GM12878 (cell line): Measurements from ENCODE around the gene SPA17. TPM values are rescaled to one million over a fixed set of nuclear protein-coding genes. Genes with fewer than 3 reads are reported as not detected.

ENCODE experiments used
- BMI1 ChIP-seq: fragments of 450-650 bp; IDR thresholded peaks from 2 replicates; pipeline ENCODE4 v1.6.1; 2016; ENCODE audit warnings: mild to moderate bottlenecking, moderate library complexity, borderline replicate concordance
- BRCA1 ChIP-seq: IDR thresholded peaks from 2 replicates; pipeline ENCODE4 v1.6.1; 2011; ENCODE audit warnings: low read depth, low read length, improper control_type of control experiment
- CBX3 ChIP-seq: fragments of 200-600 bp; sonication (generic); IDR thresholded peaks from 2 replicates; pipeline ENCODE4 v1.6.1; 2016; ENCODE audit warnings: low read depth, borderline replicate concordance
- CBX5 ChIP-seq: sonication (generic); IDR thresholded peaks from 2 replicates; pipeline ENCODE4 v1.6.1; 2016; ENCODE audit warnings: low read depth, moderate library complexity, mild to moderate bottlenecking, inconsistent platforms
- EP300 ChIP-seq, 2 experiments: fragments of 150-350 bp in 1 of 2; IDR thresholded peaks; 2 replicates each; pipeline ENCODE4 v1.6.1; 2011 to 2012; ENCODE audit warnings: low read depth in 2 of 2, low read length in 2 of 2, borderline replicate concordance in 1 of 2, improper control_type of control experiment in 1 of 2, inconsistent platforms in 1 of 2; ENCODE audit not compliant: control insufficient read depth in 1 of 2
- ETV6 ChIP-seq, 2 experiments: fragments of 450-650 bp in 1 of 2; IDR thresholded peaks in 1 of 2; conservative IDR thresholded peaks in 1 of 2; 2 replicates each; pipeline ENCODE4 v1.6.1; 2014; ENCODE audit warnings: antibody characterized with exemption in 1 of 2, borderline replicate concordance in 1 of 2, low read depth in 1 of 2, mild to moderate bottlenecking in 1 of 2, moderate library complexity in 1 of 2
- FOXM1 ChIP-seq: IDR thresholded peaks from 2 replicates; pipeline ENCODE4 v1.6.1; 2012; ENCODE audit warnings: low read depth, mild to moderate bottlenecking, inconsistent platforms, low read length, moderate library complexity
- POLR2A ChIP-seq: IDR thresholded peaks from 2 replicates; pipeline ENCODE4 v1.6.1; 2011; ENCODE audit warnings: low read depth, mild to moderate bottlenecking, low read length
- POLR2AphosphoS5 ChIP-seq: IDR thresholded peaks from 2 replicates; pipeline ENCODE4 v1.6.1; 2011; ENCODE audit warnings: mild to moderate bottlenecking, low read length, inconsistent platforms
- RUNX3 ChIP-seq: IDR thresholded peaks from 2 replicates; pipeline ENCODE4 v1.6.1; 2012; ENCODE audit warnings: low read length, inconsistent platforms
- SPI1 ChIP-seq: IDR thresholded peaks from 2 replicates; pipeline ENCODE4 v1.6.1; 2011; ENCODE audit warnings: low read depth, mild to moderate bottlenecking, low read length, moderate library complexity, borderline replicate concordance; ENCODE audit not compliant: insufficient read depth
- ZNF384 ChIP-seq: IDR thresholded peaks from 2 replicates; pipeline ENCODE4 v1.6.1; 2012; ENCODE audit warnings: low read depth, mild to moderate bottlenecking, low read length, improper control_type of control experiment, borderline replicate concordance
- polyA plus RNA-seq, 11 experiments: library from polyadenylated mRNA; depleted of rRNA in 4 of 11; unstranded in 6 of 11; stranded (reverse) in 5 of 11; fragments of >200 nt; fragmentation: Nextera tagmentation in 4 of 11; fragmentation: Illumina TruSeq in 1 of 11; extraction: Ambion mirVana in 4 of 11; extraction: Trizol in 1 of 11; gene quantifications; 1 replicate in 1 of 11; 2 replicates in 10 of 11; pipeline versions ENCODE4 v1.2.1 to v1.2.3, GENCODE V29; 2011 to 2016; ENCODE audit warnings: inconsistent platforms in 2 of 11, missing spikeins in 2 of 11, low read depth in 1 of 11
- total RNA-seq, 4 experiments: library from RNA; depleted of rRNA in 3 of 4; stranded (reverse); fragments of >200 nt in 3 of 4; fragmentation: Illumina TruSeq in 1 of 4; extraction: Trizol in 1 of 4; gene quantifications; 2 replicates each; pipeline versions ENCODE4 v1.2.1 to v1.2.3, GENCODE V29; 2013 to 2021
- TF ChIP-seq, protein P1 (sequence below): IDR thresholded peaks from 2 replicates; pipeline ENCODE4 v1.6.1; 2012; ENCODE audit warnings: low read depth, low read length, improper control_type of control experiment
- TF ChIP-seq, protein P2 (sequence below): fragments of 150-350 bp; IDR thresholded peaks from 2 replicates; pipeline ENCODE4 v1.6.1; 2016; ENCODE audit warnings: low read depth, low read length
- TF ChIP-seq, protein P3 (sequence below): fragments of 450-650 bp; conservative IDR thresholded peaks from 2 replicates; pipeline ENCODE4 v1.6.1; 2017; ENCODE audit warnings: mild to moderate bottlenecking, moderate library complexity
- TF ChIP-seq, protein P4 (sequence below): fragments of 450-650 bp; IDR thresholded peaks from 2 replicates; pipeline ENCODE4 v1.6.1; 2017; ENCODE audit warnings: low read depth, mild to moderate bottlenecking, moderate library complexity

Gene SPA17
- total and polyA plus RNA-seq, 10 of the 15 experiments (the other 5 are each of a cell fraction or from before 2014, with no cell fraction given): 2.9 to 13.2 (median 8.5) TPM

DNA sequence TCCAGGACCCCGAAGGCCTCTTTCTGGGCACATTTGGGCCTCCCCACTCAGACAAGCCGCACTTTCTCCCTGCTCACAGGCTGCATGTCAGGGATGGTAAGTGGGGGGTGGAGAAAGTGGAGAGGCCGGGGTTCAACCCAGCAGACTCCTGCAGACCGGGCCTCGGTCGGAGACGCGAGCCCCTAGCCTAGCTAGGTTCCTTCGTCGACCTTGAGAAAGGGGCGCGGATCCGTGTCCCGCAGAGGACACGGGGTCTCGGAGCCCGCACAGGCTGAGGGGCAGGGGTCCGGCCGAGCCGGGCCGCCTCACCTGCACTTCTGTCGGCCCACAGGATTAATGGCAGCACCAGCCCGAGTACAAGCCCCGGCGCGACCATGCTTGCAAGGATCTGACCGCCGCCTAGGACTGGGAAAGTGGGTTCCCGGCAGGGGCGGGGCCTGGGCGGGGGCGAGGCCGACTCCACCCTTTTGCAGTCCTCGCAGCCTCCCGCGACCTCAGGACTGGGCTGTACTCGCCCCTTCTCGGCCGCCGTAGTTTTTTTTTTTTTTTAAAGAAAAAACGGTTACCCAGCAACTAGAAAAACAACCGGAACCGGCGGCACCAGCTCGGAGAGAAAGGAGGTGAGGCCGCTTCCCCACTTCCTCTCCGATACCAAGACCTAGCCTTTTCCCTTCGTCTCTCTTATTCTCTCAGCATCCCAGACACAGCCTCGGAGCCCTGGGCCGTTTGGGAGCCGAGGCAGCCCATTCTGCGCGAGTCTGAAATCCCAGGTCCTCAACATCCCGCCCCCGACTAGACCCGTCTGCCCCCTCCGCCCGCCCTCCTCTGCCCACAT, at the start of gene SPA17, which contains the start of gene SIAE (continued):
- TF ChIP-seq, protein P1, sequence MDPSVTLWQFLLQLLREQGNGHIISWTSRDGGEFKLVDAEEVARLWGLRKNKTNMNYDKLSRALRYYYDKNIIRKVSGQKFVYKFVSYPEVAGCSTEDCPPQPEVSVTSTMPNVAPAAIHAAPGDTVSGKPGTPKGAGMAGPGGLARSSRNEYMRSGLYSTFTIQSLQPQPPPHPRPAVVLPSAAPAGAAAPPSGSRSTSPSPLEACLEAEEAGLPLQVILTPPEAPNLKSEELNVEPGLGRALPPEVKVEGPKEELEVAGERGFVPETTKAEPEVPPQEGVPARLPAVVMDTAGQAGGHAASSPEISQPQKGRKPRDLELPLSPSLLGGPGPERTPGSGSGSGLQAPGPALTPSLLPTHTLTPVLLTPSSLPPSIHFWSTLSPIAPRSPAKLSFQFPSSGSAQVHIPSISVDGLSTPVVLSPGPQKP: peak; percentile 57
- TF ChIP-seq CBX5 (peak; percentile 36; the same call in 1 of the 2 replicates), ETV6 (conservative IDR thresholded peaks at IDR 0.05 in 1 of 2, IDR thresholded peaks at IDR 0.05 in 1 of 2; ENCODE audit: borderline replicate concordance in 1 of 2, low read depth in 1 of 2) (no peak), ZNF384 (peak; percentile 99), BMI1 (peak; percentile 51; the same call in 1 of the 2 replicates), CBX3 (no peak), BRCA1 (0 out of 2 replicates have a peak, but pooled peaks have one; percentile 15), SPI1 (peak; percentile 75; the same call in 1 of the 2 replicates), POLR2AphosphoS5 (no peak), POLR2A (peak; percentile 73), RUNX3 (peak; percentile 44), FOXM1 (no peak), EP300 (IDR thresholded peaks at IDR 0.05; ENCODE audit: borderline replicate concordance in 1 of 2, control insufficient read depth in 1 of 2, low read depth in 2 of 2, low read length in 2 of 2) (peak in 1 of 2 experiments; percentile 67; a peak in 1 of 4 replicates)
- TF ChIP-seq, protein P2, sequence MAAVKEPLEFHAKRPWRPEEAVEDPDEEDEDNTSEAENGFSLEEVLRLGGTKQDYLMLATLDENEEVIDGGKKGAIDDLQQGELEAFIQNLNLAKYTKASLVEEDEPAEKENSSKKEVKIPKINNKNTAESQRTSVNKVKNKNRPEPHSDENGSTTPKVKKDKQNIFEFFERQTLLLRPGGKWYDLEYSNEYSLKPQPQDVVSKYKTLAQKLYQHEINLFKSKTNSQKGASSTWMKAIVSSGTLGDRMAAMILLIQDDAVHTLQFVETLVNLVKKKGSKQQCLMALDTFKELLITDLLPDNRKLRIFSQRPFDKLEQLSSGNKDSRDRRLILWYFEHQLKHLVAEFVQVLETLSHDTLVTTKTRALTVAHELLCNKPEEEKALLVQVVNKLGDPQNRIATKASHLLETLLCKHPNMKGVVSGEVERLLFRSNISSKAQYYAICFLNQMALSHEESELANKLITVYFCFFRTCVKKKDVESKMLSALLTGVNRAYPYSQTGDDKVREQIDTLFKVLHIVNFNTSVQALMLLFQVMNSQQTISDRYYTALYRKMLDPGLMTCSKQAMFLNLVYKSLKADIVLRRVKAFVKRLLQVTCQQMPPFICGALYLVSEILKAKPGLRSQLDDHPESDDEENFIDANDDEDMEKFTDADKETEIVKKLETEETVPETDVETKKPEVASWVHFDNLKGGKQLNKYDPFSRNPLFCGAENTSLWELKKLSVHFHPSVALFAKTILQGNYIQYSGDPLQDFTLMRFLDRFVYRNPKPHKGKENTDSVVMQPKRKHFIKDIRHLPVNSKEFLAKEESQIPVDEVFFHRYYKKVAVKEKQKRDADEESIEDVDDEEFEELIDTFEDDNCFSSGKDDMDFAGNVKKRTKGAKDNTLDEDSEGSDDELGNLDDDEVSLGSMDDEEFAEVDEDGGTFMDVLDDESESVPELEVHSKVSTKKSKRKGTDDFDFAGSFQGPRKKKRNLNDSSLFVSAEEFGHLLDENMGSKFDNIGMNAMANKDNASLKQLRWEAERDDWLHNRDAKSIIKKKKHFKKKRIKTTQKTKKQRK: no peak
- TF ChIP-seq, protein P3, sequence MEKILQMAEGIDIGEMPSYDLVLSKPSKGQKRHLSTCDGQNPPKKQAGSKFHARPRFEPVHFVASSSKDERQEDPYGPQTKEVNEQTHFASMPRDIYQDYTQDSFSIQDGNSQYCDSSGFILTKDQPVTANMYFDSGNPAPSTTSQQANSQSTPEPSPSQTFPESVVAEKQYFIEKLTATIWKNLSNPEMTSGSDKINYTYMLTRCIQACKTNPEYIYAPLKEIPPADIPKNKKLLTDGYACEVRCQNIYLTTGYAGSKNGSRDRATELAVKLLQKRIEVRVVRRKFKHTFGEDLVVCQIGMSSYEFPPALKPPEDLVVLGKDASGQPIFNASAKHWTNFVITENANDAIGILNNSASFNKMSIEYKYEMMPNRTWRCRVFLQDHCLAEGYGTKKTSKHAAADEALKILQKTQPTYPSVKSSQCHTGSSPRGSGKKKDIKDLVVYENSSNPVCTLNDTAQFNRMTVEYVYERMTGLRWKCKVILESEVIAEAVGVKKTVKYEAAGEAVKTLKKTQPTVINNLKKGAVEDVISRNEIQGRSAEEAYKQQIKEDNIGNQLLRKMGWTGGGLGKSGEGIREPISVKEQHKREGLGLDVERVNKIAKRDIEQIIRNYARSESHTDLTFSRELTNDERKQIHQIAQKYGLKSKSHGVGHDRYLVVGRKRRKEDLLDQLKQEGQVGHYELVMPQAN: peak; percentile 76; the same call in 1 of the 2 replicates
- TF ChIP-seq, protein P4, sequence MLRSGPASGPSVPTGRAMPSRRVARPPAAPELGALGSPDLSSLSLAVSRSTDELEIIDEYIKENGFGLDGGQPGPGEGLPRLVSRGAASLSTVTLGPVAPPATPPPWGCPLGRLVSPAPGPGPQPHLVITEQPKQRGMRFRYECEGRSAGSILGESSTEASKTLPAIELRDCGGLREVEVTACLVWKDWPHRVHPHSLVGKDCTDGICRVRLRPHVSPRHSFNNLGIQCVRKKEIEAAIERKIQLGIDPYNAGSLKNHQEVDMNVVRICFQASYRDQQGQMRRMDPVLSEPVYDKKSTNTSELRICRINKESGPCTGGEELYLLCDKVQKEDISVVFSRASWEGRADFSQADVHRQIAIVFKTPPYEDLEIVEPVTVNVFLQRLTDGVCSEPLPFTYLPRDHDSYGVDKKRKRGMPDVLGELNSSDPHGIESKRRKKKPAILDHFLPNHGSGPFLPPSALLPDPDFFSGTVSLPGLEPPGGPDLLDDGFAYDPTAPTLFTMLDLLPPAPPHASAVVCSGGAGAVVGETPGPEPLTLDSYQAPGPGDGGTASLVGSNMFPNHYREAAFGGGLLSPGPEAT: peak; percentile 43; the same call in 1 of the 2 replicates
